ENCODE data around the gene SLC25A5.

The SLC25A5 gene

GRCh38 chrX:119512146-119512800 lies 44.0 kb downstream of the SLC25A5 start:
- peak; percentile 86 for DNase-seq

- DNase-seq: peak; percentile 87
Measured at GRCh38 chrX:119516157-119516702, 48.0 kb downstream of the SLC25A5 start.

- DNase-seq: peak; percentile 7
Measured at GRCh38 chrX:119518371-119518770, 50.1 kb downstream of the SLC25A5 start.
